ENCODE results near the gene LUC7L. TPM values are rescaled to one million over a fixed set of nuclear protein-coding genes. Genes with fewer than 3 reads are reported as not detected.
"Not testable (repeated sequence)": the region's sequence is repeated elsewhere in the genome, so short reads cannot be mapped to it uniquely, and the experiment has no call there.

The LUC7L gene
- total RNA-seq, 1 donor = 50.4 TPM

DNA sequence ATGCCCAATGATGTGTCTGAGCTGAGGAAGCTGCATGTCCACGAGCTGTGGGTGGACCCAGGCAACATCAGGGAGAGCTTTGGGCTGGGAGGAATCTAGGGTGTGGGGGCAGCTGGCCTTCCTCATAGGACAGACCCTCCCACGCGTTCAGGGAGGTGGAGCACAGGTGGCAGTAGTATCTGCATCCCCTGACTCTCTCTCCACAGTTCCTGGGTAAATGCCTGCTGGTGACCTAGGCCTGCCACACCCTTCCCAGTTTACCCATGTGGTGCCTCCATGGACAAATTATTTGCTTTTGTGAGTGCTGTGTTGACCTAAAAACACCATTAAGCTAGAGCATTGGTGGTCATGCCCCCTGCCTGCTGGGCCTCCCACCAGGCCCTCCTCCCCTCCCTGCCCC lies 60.2 kb downstream of the LUC7L start:
- no peak for DNase-seq (ENCODE audit: low read depth in 2 of 3, low spot score in 2 of 3)

DNA sequence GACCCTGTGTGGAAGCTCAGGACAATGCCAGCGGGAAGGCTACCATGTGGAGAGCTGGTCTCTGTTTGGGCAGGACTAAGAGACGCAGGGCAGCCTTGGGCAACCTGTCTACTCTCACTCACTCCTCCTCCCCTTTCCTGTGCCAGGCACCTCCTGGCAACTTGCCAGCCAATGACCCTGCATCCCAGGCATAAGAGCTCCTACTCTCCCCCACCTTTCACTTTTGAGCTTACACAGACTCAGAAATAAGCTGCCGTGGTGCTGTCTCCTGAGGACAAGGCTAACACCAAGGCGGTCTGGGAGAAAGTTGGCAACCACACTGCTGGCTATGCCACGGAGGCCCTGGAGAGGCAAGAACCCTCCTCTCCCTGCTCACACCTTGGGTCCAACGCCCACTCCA lies 60.8 kb downstream of the LUC7L start:
- no peak for DNase-seq (ENCODE audit: low read depth in 2 of 3, low spot score in 2 of 3)

DNA sequence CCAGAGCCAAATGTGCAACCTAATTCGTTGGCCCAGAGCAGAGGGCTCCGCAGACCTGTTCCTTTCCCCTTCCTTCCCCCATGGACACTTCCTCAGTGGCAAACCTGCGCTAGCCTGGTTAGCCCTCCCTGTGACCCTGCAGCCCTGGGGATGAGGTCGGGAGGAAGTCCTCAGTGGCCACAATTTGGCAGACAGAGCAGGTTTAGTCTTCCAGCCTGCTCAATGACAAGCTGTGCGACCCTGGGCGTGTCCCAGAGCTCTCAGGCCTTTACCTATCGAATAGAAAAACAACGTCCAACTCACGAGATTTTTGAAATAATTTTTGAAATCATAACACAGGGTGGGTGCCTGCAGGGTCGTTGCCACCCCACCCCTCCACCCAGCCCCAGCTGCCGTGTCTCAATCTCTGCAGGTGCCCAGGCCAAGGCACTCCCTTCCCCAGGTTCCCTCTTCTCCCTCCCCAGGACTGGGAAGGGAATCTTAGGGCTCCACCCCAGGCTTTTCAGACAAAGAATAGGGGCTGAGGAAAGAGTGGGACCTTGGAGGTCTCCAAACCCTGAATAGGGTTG lies 62.0 kb downstream of the LUC7L start:
- DNase-seq (ENCODE audit: low read depth in 2 of 3, low spot score in 2 of 3) = no peak

DNA sequence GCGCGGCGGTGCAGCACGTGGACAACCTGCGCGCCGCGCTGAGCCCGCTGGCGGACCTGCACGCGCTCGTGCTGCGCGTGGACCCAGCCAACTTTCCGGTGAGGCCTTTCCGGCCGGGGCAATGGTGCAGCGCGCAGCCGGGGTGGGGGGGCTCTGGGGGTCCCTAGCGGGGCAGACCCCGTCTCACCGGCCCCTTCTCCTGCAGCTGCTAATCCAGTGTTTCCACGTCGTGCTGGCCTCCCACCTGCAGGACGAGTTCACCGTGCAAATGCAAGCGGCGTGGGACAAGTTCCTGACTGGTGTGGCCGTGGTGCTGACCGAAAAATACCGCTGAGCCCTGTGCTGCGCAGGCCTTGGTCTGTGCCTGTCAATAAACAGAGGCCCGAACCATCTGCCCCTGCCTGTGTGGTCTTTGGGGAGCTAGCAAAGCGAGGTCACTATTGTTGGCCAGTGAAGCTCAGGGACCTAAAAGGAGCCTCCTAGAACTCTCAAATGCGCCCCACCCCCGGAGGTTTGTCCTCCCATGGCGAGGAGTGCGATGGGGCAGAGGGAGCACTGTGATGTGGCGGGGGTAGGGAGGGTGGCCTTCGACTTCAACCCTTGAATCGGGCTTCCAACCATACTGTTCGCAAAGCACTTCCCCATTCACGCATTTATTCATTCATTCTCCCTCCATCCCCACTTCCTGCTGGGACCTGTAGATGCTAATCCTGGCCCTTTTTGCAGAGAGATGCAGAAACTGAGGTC lies 62.7 kb downstream of the LUC7L start:
- DNase-seq (ENCODE audit: low read depth in 2 of 3, low spot score in 2 of 3) = no peak

DNA sequence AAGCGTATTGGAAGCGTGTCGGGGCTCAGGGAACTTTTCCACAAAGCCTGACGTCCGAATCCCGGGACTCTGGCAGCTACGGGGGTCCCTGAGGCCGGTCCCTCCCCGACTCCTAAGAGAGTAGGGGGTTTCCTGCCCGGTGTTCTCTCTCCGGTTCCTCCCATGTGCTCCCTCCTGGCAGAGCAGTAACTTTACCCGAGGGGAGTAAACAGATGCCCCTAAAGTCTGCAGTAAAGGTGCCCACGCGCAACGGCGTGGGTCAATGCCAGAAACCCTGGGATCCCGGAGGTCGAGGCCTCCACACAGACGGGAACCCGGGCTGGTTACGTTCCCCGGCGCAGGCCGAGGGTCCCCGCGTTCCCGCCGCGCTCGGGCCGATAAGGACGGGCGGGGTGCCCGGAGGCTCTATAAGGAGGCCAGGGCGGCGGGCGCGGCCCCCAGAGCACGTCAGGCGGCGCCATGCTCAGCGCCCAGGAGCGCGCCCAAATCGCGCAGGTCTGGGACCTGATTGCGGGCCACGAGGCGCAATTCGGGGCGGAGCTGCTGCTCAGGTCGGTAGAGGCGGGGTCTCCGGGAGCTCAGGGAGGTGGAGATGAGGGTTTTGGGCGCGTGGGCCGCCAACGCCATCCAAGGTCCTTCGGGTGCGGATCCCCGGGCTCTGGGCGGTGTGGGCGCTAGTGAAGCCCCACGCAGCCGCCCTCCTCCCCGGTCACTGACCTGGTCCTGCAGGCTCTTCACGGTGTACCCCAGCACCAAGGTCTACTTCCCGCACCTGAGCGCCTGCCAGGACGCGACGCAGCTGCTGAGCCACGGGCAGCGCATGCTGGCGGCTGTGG lies 63.5 kb downstream of the LUC7L start, which contains the start of gene HBM:
HBM (plus strand) TSS at position 440 of the 836 bp plus-strand sequence; CDS start at position 460, 20 bp downstream.
- no peak for DNase-seq (ENCODE audit: low read depth in 2 of 3, low spot score in 2 of 3)

DNA sequence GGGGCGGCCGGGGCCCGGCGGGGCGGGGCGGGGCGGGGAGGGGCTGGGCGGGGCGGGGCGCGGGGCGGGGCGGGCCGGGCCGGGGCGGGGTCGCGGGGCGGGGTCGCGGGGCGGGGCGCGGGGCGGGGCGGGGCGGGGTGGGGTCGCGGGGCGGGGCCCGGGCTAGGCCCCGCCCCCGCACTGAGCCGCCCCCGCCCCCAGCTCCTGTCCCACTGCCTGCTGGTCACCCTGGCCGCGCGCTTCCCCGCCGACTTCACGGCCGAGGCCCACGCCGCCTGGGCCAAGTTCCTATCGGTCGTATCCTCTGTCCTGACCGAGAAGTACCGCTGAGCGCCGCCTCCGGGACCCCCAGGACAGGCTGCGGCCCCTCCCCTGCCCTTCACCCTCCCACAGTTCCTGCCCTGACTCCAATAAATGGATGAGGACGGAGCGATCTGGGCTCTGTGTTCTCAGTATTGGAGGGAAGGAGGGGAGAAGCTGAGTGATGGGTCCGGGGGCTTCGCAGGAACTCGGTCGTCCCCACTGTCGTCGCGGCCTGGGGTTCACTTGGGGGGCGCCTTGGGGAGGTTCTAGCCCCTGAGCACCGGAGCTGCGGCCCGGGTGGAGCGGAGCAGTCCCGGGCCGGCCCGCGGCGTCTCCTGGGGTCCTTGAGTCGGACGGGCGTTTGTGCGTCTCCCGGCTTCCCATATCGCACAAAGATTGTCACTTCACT lies 64.3 kb downstream of the LUC7L start:
- DNase-seq (ENCODE audit: low read depth in 2 of 3, low spot score in 2 of 3) = no peak

DNA sequence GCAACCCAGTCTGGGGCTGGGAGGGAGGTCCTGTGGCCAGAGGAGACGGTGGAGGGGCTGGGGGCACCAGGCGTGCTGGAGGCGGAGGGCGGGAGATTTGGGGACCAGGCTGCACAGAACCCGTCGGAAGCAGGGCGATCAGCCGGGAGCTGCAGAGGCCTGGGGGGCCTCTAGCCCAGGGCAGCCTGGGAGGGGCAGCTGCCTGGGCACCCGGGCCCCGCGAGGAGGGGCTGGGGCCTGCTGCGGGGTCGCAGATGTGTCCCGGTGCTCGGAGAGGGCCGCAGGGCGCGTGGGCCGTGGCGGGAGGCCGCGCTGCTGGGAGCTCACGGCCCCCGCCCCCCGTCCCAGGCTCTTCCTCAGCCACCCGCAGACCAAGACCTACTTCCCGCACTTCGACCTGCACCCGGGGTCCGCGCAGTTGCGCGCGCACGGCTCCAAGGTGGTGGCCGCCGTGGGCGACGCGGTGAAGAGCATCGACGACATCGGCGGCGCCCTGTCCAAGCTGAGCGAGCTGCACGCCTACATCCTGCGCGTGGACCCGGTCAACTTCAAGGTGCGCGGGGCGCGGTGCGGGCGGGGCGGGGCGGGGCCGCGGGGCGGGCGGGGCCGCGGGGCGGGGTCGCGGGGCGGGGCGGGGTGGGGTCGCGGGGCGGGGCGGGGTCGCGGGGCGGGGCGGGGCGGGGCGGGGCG lies 65.0 kb downstream of the LUC7L start:
- not testable (repeated sequence) for DNase-seq (ENCODE audit: low read depth in 2 of 3, low spot score in 2 of 3)

DNA sequence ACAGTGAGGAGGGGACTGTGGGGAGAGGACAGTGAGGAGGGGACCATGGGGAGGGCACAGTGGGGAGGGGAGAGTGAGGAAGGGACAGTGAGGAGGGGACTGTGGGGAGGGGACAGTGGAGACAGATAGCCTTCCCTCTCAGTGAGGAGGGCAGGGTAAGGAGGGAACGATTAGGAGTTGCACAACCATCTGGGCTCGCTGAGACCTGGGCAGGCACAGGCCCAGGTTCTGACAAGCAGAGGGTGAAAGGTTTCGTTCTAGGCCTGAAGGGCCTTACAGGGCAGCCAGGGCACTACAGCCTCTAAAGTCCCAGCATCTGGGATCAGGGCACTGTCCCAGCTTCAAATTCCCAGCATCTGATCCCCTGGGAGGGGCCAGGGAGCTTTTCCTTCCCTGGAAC lies 65.6 kb downstream of the LUC7L start:
- not testable (repeated sequence) for DNase-seq (ENCODE audit: low read depth in 2 of 3, low spot score in 2 of 3)

DNA sequence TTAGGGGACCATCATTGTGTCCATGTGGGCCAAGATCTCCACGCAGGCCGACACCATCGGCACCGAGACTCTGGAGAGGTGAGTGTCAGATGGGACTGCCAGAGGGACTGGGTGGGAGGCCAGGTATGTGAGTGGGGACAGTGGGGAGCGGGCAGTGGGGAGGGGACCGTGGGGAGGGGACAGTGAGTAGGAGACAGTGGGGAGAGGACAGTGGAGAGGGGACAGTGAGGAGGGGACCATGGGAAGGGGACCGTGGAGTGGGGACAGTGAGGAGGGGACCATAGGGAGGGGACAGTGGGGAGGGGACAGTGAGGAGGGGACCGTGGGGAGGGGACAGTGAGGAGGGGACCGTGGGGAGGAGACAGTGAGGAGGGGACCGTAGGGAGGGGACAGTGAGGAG lies 66.1 kb downstream of the LUC7L start:
- DNase-seq (ENCODE audit: low read depth in 2 of 3, low spot score in 2 of 3) = not testable (repeated sequence)

DNA sequence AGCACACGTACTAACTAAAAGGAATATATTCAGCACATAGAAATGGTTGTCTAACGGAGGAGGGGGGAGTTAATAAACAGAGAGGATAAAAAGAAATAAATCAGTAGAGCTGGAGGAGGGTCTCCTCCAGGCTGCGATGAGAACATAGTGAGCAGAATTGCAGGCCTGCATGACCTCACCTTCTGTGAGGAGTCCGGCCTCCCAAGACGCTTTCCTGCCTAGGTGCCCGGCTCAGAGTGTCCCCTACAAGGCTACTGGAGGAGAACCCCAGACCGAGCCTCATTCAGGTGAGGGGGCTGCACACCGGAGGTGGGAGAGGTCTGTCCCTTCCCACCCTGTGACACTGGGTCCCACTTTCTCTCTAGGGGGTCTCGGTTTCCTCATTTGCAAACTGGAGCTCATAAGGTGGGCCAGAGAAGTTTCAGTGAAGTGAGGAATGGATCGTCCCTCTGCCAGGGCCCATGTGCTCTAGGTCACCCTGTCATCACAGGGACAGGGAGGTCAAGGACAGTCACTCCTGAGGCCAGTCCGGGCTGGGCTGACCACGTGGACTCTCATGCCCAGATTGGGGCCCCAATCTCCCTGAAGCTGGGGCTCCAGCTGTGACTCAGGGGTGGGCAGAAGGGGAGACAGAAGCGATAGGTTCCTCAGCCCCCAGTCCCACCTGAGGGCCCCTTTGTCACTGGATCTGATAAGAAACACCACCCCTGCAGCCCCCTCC lies 66.8 kb downstream of the LUC7L start:
- DNase-seq (ENCODE audit: low read depth in 2 of 3, low spot score in 2 of 3) = no peak

DNA sequence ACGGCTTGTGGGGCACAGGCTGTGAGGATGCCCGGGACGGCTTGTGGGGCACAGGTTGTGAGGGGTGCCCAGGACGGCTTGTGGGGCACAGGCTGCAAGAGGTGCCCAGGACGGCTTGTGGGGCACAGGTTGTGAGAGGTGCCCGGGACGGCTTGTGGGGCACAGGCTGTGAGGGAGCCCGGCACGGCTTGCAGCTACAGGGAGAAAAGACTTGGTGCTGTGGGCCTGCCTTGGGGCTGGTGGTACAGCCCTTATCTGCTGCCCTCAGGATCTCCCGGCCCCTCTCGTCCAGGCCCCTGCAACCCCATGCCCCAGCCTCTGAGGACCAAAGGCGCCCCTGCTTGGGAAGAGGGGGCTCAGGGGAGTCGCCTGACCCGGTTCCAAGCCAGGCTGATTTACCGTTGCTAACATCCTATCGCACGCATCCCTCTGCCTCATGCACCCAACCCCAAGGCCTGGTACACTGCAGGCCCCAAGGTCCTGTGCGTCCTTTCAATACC lies 68.5 kb downstream of the LUC7L start:
- DNase-seq (ENCODE audit: low read depth in 2 of 3, low spot score in 2 of 3) = no peak

DNA sequence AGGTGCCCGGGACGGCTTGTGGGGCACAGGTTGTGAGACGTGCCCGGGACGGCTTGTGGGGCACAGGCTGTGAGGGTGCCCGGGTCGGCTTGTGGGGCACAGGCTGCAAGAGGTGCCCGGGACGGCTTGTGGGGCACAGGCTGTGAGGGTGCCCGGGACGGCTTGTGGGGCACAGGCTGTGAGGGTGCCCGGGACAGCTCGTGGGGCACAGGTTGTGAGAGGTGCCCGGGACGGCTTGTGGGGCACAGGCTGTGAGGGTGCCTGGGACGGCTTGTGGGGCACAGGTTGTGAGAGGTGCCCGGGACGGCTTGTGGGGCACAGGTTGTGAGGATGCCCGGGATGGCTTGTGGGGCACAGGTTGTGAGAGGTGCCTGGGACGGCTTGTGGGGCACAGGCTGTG lies 69.0 kb downstream of the LUC7L start:
- DNase-seq (ENCODE audit: low read depth in 2 of 3, low spot score in 2 of 3) = not testable (repeated sequence)

DNA sequence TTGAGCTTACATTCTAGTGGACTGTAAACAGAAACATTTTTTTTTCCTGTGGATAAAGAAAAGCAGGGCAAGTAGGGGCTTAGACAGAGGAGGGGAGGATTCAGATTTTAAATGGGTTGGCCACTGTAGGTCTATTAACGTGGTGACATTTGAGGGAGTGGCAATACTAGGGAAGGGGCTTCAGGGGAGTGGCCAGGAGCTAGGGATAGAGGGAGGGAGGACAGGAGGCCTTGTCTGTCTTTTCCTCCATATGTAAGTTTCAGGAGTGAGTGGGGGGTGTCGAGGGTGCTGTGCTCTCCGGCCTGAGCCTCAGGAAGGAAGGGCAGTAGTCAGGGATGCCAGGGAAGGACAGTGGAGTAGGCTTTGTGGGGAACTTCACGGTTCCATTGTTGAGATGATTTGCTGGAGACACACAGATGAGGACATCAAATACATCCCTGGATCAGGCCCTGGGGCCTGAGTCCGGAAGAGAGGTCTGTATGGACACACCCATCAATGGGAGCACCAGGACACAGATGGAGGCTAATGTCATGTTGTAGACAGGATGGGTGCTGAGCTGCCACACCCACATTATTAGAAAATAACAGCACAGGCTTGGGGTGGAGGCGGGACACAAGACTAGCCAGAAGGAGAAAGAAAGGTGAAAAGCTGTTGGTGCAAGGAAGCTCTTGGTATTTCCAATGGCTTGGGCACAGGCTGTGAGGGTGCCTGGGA lies 70.0 kb downstream of the LUC7L start:
- no peak for DNase-seq (ENCODE audit: low read depth in 2 of 3, low spot score in 2 of 3)

DNA sequence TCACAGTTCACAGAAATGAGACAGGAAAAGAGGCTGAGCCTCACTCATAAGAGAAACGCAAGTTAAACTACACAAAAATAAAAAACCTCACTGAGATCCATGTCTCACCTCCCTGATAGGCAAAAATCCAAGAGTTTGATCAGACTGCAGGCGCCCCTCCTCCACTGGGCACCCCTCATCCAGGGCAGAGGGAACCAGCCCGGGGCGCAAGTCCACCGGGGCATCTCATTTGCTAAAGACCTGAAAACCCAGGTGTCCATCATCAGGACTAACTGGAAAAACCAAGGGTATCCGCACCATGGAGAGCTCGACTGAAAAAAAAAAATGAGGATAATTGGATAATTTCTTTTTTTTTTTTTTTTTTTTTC lies 74.2 kb downstream of the LUC7L start:
- no peak for DNase-seq (ENCODE audit: low read depth in 2 of 3, low spot score in 2 of 3)

DNA sequence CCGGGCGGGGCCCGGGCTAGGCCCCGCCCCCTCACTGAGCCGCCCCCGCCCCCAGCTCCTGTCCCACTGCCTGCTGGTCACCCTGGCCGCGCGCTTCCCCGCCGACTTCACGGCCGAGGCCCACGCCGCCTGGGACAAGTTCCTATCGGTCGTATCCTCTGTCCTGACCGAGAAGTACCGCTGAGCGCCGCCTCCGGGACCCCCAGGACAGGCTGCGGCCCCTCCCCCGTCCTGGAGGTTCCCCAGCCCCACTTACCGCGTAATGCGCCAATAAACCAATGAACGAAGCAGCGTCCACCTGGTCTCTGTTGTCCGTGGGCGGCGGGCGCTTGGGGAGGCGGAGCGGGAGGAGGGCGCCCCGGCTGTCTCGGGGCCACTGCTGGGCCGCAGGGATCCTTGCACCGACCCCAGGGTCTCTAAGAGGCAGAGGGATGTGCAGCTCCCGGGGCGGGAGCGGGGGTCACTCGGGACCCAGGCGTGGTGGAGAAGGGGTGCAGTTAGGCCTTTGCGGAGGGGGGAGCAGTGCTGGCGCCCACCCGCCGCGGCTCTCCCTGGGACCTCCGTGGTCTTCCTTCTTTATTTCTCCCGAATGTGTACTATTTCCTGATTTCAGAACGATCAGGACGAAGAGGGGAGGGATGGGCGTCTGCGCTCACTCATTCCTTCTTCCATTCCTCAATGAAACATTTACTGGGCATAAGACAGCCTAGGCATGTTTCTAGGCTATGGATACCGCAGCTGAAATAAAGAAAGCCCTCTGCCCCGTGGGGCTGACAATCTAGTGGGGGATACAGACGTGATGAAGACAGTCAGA lies 74.8 kb downstream of the LUC7L start:
- DNase-seq (ENCODE audit: low read depth in 2 of 3, low spot score in 2 of 3) = peak in 2 of 3 donors; percentile 33 to 40

DNA sequence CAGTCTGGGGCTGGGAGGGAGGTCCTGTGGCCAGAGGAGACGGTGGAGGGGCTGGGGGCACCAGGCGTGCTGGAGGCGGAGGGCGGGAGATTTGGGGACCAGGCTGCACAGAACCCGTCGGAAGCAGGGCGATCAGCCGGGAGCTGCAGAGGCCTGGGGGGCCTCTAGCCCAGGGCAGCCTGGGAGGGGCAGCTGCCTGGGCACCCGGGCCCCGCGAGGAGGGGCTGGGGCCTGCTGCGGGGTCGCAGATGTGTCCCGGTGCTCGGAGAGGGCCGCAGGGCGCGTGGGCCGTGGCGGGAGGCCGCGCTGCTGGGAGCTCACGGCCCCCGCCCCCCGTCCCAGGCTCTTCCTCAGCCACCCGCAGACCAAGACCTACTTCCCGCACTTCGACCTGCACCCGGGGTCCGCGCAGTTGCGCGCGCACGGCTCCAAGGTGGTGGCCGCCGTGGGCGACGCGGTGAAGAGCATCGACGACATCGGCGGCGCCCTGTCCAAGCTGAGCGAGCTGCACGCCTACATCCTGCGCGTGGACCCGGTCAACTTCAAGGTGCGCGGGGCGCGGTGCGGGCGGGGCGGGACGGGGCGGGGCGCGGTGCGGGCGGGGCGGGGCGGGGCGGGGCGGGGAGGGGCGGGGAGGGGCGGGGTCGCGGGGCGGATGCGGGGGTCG lies 75.6 kb downstream of the LUC7L start:
- DNase-seq (ENCODE audit: low read depth in 2 of 3, low spot score in 2 of 3) = not testable (repeated sequence)

DNA sequence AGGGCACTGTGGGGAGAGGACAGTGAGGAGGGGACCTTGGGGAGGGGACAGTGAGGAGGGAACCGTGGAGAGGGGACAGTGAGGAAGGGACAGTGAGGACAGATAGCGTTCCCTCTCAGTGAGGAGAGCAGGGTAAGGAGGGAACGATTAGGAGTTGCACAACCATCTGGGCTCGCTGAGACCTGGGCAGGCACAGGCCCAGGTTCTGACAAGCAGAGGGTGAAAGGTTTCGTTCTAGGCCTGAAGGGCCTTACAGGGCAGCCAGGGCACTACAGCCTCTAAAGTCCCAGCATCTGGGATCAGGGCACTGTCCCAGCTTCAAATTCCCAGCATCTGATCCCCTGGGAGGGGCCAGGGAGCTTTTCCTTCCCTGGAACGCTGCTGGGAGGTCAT lies 76.1 kb downstream of the LUC7L start:
- not testable (repeated sequence) for DNase-seq (ENCODE audit: low read depth in 2 of 3, low spot score in 2 of 3)
